ENCODE results near the gene VAMP1. TPM values are rescaled to one million over a fixed set of nuclear protein-coding genes. Genes with fewer than 3 reads are reported as not detected.
"Not testable (repeated sequence)": the region's sequence is repeated elsewhere in the genome, so short reads cannot be mapped to it uniquely, and the experiment has no call there.

Gene VAMP1
- total RNA-seq, 2 donors from 2014 or later: 5.6 to 17.8 TPM

- H3K9ac ChIP-seq (ENCODE audit: extremely low read depth, low read length, poor library complexity, severe bottlenecking): peak within 1 kb of the TSS; percentile 84
- Mint-ChIP-seq H3K36me3 (ENCODE audit: low read depth) (peaks cover 41% of the 10 kb centered on the region), H3K9me3 (no peaks in the 10 kb centered on the region), H3K4me1 (peaks cover 23% of the 10 kb centered on the region), H3K4me3 (peak within 1 kb of the TSS; percentile 83), H3K27ac (peak within 1 kb of the TSS; percentile 98), H3K27me3 (ENCODE audit: insufficient read depth) (no peaks in the 10 kb centered on the region)
- no peak for TF ChIP-seq CTCF (conservative IDR thresholded peaks at IDR 0.05)
- H3K36me3 ChIP-seq (ENCODE audit: control insufficient read depth, insufficient read depth, low read length): peaks cover 37% of the 10 kb centered on the region
- H3K27me3 ChIP-seq (ENCODE audit: control insufficient read depth, insufficient read depth, low read length, poor library complexity, severe bottlenecking): no peaks in the 10 kb centered on the region
- H3K27ac ChIP-seq (ENCODE audit: low read depth, low read length): peak within 1 kb of the TSS; percentile 86
- peaks cover 5% of the 10 kb centered on the region for H3K4me1 ChIP-seq (ENCODE audit: control insufficient read depth, insufficient read depth, low read length)
- peak within 1 kb of the TSS; percentile 94 for H3K4me3 ChIP-seq (ENCODE audit: low read length)
- H3K9me3 ChIP-seq (ENCODE audit: control insufficient read depth, low read length): no peaks in the 10 kb centered on the region
- DNase-seq: peak; percentile 100
- 1% methylated on average over 17 to 39 of the region's 39 CpGs for WGBS, 2 experiments (ENCODE audit: insufficient coverage in 1 of 2, insufficient read length in 1 of 2)
Observed at GRCh38 chr12:6492838-6493496, 22.5 kb upstream of the VAMP1 start, which contains the start of gene MRPL51. Gene MRPL51 (minus strand): TSS chr12:6493262. CDS start chr12:6493136, 126 bp downstream.

- H3K27me3 Mint-ChIP-seq (ENCODE audit: insufficient read depth); DNase-seq; H3K4me3 ChIP-seq (ENCODE audit: low read length); H3K4me1 ChIP-seq (ENCODE audit: control insufficient read depth, insufficient read depth, low read length); H3K27ac Mint-ChIP-seq; H3K9me3 ChIP-seq (ENCODE audit: control insufficient read depth, low read length); H3K9me3 Mint-ChIP-seq; H3K9ac ChIP-seq (ENCODE audit: extremely low read depth, low read length, poor library complexity, severe bottlenecking); H3K4me3 Mint-ChIP-seq; H3K27ac ChIP-seq (ENCODE audit: low read depth, low read length); H3K27me3 ChIP-seq (ENCODE audit: control insufficient read depth, insufficient read depth, low read length, poor library complexity, severe bottlenecking): not testable (repeated sequence)
- Mint-ChIP-seq H3K4me1 (peaks cover 20% of the 10 kb centered on the region), H3K36me3 (ENCODE audit: low read depth) (peaks cover 23% of the 10 kb centered on the region)
- 100% methylated on average over 1 of the region's 1 CpG; no CpG with 5 or more reads in 1 of the 2 experiments for WGBS, 2 experiments (ENCODE audit: insufficient coverage in 1 of 2, insufficient read length in 1 of 2)
- peaks cover 19% of the 10 kb centered on the region for H3K36me3 ChIP-seq (ENCODE audit: control insufficient read depth, insufficient read depth, low read length)
Observed at GRCh38 chr12:6490673-6491072, 20.2 kb upstream of the VAMP1 start.

- Histone ChIP-seq H3K9ac (ENCODE audit: extremely low read depth, low read length, poor library complexity, severe bottlenecking) (no peak overlapping the region), H3K36me3 (ENCODE audit: control insufficient read depth, insufficient read depth, low read length) (peaks cover 11% of the 10 kb centered on the region), H3K9me3 (ENCODE audit: control insufficient read depth, low read length) (no peaks in the 10 kb centered on the region), H3K4me1 (ENCODE audit: control insufficient read depth, insufficient read depth, low read length) (no peaks in the 10 kb centered on the region), H3K27ac (ENCODE audit: low read depth, low read length) (no peak overlapping the region), H3K27me3 (ENCODE audit: control insufficient read depth, insufficient read depth, low read length, poor library complexity, severe bottlenecking) (no peaks in the 10 kb centered on the region), H3K4me3 (ENCODE audit: low read length) (no peak overlapping the region)
- Mint-ChIP-seq H3K36me3 (ENCODE audit: low read depth) (peaks cover 15% of the 10 kb centered on the region), H3K9me3 (peaks cover 4% of the 10 kb centered on the region), H3K4me3 (no peak overlapping the region), H3K27ac (no peak overlapping the region), H3K4me1 (peaks cover 9% of the 10 kb centered on the region), H3K27me3 (ENCODE audit: insufficient read depth) (peaks cover 2% of the 10 kb centered on the region)
- no peak for DNase-seq
- 73 to 85% methylated on average over 4 of the region's 4 CpGs for WGBS, 2 experiments (ENCODE audit: insufficient coverage in 1 of 2, insufficient read length in 1 of 2)
- TF ChIP-seq CTCF (conservative IDR thresholded peaks at IDR 0.05): no peak
Observed at GRCh38 chr12:6489449-6489848, 19.0 kb upstream of the VAMP1 start.

Data from endodermal cell (in vitro differentiated cells).